ENCODE data around the gene HOGA1.

DNA sequence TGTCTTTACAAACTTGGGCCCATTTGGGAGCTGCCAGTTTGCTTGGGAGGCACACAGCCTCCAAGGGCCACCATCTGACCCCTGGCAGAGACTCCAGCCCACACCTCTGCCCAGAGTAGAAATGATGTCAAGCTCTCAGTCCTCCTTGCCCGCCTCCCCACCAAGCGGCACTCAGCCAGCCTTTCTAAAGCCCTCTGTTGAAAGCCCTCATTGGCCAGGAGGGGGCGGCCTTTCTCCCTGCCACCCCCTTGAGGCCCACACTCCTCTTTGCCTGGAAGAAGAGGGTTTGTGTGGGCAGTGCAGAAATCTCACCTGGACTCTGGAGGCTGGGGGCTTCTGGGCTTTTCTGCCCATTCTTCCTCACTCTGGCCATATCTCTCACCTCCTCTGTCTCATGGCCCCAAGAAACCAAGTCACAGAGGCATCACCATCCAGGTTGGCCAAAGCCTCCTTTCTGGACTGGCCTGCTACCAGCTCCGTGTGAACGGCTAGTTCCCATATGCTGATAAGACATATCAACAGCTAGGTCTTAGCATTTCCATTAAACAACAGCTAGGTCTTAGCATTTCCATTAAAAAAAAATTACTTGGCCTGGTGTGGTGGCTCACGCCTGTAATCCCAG lies 49.3 kb upstream of the HOGA1 start:
- TF ChIP-seq, protein P1, sequence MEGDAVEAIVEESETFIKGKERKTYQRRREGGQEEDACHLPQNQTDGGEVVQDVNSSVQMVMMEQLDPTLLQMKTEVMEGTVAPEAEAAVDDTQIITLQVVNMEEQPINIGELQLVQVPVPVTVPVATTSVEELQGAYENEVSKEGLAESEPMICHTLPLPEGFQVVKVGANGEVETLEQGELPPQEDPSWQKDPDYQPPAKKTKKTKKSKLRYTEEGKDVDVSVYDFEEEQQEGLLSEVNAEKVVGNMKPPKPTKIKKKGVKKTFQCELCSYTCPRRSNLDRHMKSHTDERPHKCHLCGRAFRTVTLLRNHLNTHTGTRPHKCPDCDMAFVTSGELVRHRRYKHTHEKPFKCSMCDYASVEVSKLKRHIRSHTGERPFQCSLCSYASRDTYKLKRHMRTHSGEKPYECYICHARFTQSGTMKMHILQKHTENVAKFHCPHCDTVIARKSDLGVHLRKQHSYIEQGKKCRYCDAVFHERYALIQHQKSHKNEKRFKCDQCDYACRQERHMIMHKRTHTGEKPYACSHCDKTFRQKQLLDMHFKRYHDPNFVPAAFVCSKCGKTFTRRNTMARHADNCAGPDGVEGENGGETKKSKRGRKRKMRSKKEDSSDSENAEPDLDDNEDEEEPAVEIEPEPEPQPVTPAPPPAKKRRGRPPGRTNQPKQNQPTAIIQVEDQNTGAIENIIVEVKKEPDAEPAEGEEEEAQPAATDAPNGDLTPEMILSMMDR (IDR thresholded peaks at IDR 0.05): peak; percentile 89
- TF ChIP-seq POLR2AphosphoS5 (IDR thresholded peaks at IDR 0.05; ENCODE audit: low read depth, low read length) (no peak), SIN3A (IDR thresholded peaks at IDR 0.05; ENCODE audit: borderline replicate concordance, insufficient read depth, low read depth, low read length) (no peak), TCF7L2 (IDR thresholded peaks at IDR 0.05; ENCODE audit: low read depth, low read length) (no peak)
- TF ChIP-seq, protein P2, sequence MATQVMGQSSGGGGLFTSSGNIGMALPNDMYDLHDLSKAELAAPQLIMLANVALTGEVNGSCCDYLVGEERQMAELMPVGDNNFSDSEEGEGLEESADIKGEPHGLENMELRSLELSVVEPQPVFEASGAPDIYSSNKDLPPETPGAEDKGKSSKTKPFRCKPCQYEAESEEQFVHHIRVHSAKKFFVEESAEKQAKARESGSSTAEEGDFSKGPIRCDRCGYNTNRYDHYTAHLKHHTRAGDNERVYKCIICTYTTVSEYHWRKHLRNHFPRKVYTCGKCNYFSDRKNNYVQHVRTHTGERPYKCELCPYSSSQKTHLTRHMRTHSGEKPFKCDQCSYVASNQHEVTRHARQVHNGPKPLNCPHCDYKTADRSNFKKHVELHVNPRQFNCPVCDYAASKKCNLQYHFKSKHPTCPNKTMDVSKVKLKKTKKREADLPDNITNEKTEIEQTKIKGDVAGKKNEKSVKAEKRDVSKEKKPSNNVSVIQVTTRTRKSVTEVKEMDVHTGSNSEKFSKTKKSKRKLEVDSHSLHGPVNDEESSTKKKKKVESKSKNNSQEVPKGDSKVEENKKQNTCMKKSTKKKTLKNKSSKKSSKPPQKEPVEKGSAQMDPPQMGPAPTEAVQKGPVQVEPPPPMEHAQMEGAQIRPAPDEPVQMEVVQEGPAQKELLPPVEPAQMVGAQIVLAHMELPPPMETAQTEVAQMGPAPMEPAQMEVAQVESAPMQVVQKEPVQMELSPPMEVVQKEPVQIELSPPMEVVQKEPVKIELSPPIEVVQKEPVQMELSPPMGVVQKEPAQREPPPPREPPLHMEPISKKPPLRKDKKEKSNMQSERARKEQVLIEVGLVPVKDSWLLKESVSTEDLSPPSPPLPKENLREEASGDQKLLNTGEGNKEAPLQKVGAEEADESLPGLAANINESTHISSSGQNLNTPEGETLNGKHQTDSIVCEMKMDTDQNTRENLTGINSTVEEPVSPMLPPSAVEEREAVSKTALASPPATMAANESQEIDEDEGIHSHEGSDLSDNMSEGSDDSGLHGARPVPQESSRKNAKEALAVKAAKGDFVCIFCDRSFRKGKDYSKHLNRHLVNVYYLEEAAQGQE (IDR thresholded peaks at IDR 0.05; ENCODE audit: insufficient read depth in 1 of 2, low read depth in 2 of 2, low read length in 1 of 2): no peak

Measured in Panc1 (cell line).